Hematopoietic multipotent progenitor cell treated with erythropoietin and hydrocortisone succinate and interleukin-3 and kit ligand, for 6 days (in vitro differentiated cells): ENCODE data around the gene HOXA4.

Experiments used
- DNase-seq: peaks from one replicate; pipeline ENCODE4 v3.0.0-alpha.2; 2015

The HOXA4 gene

GRCh38 chr7:27157702-27158431 is 27.3 kb upstream of the HOXA4 start:
- DNase-seq, result no peak

- DNase-seq, result no peak
Measured at GRCh38 chr7:27156916-27157701, 26.6 kb upstream of the HOXA4 start.

- peak; percentile 49 for DNase-seq
Measured at GRCh38 chr7:27156508-27156898, 25.9 kb upstream of the HOXA4 start, which contains the start of gene HOXA7. Gene HOXA7, minus strand, starts transcription at chr7:27156675. Its CDS starts 130 bp downstream, at chr7:27156545.

GRCh38 chr7:27155816-27156507 is 25.4 kb upstream of the HOXA4 start:
- no peak for DNase-seq

- no peak for DNase-seq
Measured at GRCh38 chr7:27154901-27155815, 24.6 kb upstream of the HOXA4 start.

- no peak for DNase-seq
Measured at GRCh38 chr7:27154369-27154768, 23.8 kb upstream of the HOXA4 start.

GRCh38 chr7:27153526-27153925 is 23.0 kb upstream of the HOXA4 start:
- no peak for DNase-seq

- DNase-seq, result no peak
Measured at GRCh38 chr7:27152816-27153442, 22.4 kb upstream of the HOXA4 start.

- no peak for DNase-seq
Measured at GRCh38 chr7:27151931-27152815, 21.6 kb upstream of the HOXA4 start, which contains the start of gene HOXA3. Gene HOXA3, minus strand, starts transcription at chr7:27152583. Its CDS starts 41,943 bp downstream, at chr7:27110640.

- no peak for DNase-seq
Measured at GRCh38 chr7:27151341-27151930, 20.9 kb upstream of the HOXA4 start.

- DNase-seq, result peak; percentile 91
Measured at GRCh38 chr7:27150568-27151340, 20.2 kb upstream of the HOXA4 start.

- DNase-seq, result no peak
Measured at GRCh38 chr7:27149842-27150567, 19.4 kb upstream of the HOXA4 start.

- no peak for DNase-seq
Measured at GRCh38 chr7:27148756-27149641, 18.4 kb upstream of the HOXA4 start.

- DNase-seq, result no peak
Measured at GRCh38 chr7:27148031-27148755, 17.6 kb upstream of the HOXA4 start.

GRCh38 chr7:27147199-27148030 is 16.9 kb upstream of the HOXA4 start, which contains the start of gene HOXA6:
Gene HOXA6, minus strand, starts transcription at chr7:27147774. Its CDS starts 25 bp downstream, at chr7:27147749.
- DNase-seq, result no peak
